SK-N-SH treated with all-trans-retinoic acid at 6 μM for 48 hours (cell line): ENCODE results near the gene MYO3A.

Experiments
- ARNTL ChIP-seq: fragments of 450-650 bp; formaldehyde crosslinking; IDR thresholded peaks from 2 replicates; pipeline ENCODE4 v1.5.0; 2020; ENCODE audit warnings: low read depth, mild to moderate bottlenecking, moderate library complexity, borderline replicate concordance
- CREB5 ChIP-seq: fragments of 250-450 bp; sonication (Bioruptor Pico); IDR thresholded peaks from 2 replicates; pipeline ENCODE4 v1.5.1; 2020; ENCODE audit warnings: low read depth, mild to moderate bottlenecking, moderate library complexity
- CSRNP3 ChIP-seq: fragments of 250-450 bp; sonication (Bioruptor Pico); IDR thresholded peaks from 2 replicates; pipeline ENCODE4 v1.5.1; 2021; ENCODE audit warnings: mild to moderate bottlenecking, moderate library complexity
- GLIS3 ChIP-seq: fragments of 250-450 bp; sonication (Bioruptor Pico); IDR thresholded peaks from 2 replicates; pipeline ENCODE4 v1.5.0; 2020; ENCODE audit warnings: mild to moderate bottlenecking, moderate library complexity
- RARB ChIP-seq: fragments of 250-450 bp; sonication (Bioruptor Pico); IDR thresholded peaks from 2 replicates; pipeline ENCODE4 v1.8.0; 2021; ENCODE audit warnings: mild to moderate bottlenecking, moderate library complexity
- ZFP3 ChIP-seq: fragments of 250-450 bp; sonication (Bioruptor Pico); IDR thresholded peaks from 2 replicates; pipeline ENCODE4 v1.5.0; 2020; ENCODE audit warnings: mild to moderate bottlenecking, moderate library complexity
- ZFP30 ChIP-seq: fragments of 450-650 bp; formaldehyde crosslinking; IDR thresholded peaks from 2 replicates; pipeline ENCODE4 v1.5.0; 2022; ENCODE audit warnings: mild to moderate bottlenecking, moderate library complexity
- ZNF70 ChIP-seq: fragments of 450-650 bp; formaldehyde crosslinking; IDR thresholded peaks from 2 replicates; pipeline ENCODE4 v1.5.0; 2020; ENCODE audit warnings: mild to moderate bottlenecking, moderate library complexity
- ZNF8 ChIP-seq: fragments of 450-650 bp; formaldehyde crosslinking; IDR thresholded peaks from 2 replicates; pipeline ENCODE4 v1.5.0; 2020; ENCODE audit warnings: mild to moderate bottlenecking, moderate library complexity

GRCh38 chr10:26000971-26001370, 66.9 kb downstream of the MYO3A start:
- TF ChIP-seq ZNF8 (CRISPR knock-in tag) (no peak), CSRNP3 (no peak), CREB5 (no peak), ZFP3 (CRISPR knock-in tag) (no peak), GLIS3 (CRISPR knock-in tag) (no peak), ZNF70 (CRISPR knock-in tag) (no peak), ZFP30 (CRISPR knock-in tag) (no peak), RARB (CRISPR knock-in tag) (no peak), ARNTL (CRISPR knock-in tag) (no peak)
